ENCODE results near the gene SUCLG1. TPM values are rescaled to one million over a fixed set of nuclear protein-coding genes. Genes with fewer than 3 reads are reported as not detected.

Gene SUCLG1
- total RNA-seq, 1 experiment from 2014 or later: 59.8 TPM

- ATAC-seq: no peak
- TF ChIP-seq, protein P1, sequence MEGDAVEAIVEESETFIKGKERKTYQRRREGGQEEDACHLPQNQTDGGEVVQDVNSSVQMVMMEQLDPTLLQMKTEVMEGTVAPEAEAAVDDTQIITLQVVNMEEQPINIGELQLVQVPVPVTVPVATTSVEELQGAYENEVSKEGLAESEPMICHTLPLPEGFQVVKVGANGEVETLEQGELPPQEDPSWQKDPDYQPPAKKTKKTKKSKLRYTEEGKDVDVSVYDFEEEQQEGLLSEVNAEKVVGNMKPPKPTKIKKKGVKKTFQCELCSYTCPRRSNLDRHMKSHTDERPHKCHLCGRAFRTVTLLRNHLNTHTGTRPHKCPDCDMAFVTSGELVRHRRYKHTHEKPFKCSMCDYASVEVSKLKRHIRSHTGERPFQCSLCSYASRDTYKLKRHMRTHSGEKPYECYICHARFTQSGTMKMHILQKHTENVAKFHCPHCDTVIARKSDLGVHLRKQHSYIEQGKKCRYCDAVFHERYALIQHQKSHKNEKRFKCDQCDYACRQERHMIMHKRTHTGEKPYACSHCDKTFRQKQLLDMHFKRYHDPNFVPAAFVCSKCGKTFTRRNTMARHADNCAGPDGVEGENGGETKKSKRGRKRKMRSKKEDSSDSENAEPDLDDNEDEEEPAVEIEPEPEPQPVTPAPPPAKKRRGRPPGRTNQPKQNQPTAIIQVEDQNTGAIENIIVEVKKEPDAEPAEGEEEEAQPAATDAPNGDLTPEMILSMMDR (IDR thresholded peaks at IDR 0.05): no peak
- no peak for TF ChIP-seq POLR2AphosphoS5 (IDR thresholded peaks at IDR 0.05; ENCODE audit: low read depth, low read length)
- TF ChIP-seq TCF7L2 (IDR thresholded peaks at IDR 0.05; ENCODE audit: low read depth, low read length): no peak
- TF ChIP-seq, protein P2, sequence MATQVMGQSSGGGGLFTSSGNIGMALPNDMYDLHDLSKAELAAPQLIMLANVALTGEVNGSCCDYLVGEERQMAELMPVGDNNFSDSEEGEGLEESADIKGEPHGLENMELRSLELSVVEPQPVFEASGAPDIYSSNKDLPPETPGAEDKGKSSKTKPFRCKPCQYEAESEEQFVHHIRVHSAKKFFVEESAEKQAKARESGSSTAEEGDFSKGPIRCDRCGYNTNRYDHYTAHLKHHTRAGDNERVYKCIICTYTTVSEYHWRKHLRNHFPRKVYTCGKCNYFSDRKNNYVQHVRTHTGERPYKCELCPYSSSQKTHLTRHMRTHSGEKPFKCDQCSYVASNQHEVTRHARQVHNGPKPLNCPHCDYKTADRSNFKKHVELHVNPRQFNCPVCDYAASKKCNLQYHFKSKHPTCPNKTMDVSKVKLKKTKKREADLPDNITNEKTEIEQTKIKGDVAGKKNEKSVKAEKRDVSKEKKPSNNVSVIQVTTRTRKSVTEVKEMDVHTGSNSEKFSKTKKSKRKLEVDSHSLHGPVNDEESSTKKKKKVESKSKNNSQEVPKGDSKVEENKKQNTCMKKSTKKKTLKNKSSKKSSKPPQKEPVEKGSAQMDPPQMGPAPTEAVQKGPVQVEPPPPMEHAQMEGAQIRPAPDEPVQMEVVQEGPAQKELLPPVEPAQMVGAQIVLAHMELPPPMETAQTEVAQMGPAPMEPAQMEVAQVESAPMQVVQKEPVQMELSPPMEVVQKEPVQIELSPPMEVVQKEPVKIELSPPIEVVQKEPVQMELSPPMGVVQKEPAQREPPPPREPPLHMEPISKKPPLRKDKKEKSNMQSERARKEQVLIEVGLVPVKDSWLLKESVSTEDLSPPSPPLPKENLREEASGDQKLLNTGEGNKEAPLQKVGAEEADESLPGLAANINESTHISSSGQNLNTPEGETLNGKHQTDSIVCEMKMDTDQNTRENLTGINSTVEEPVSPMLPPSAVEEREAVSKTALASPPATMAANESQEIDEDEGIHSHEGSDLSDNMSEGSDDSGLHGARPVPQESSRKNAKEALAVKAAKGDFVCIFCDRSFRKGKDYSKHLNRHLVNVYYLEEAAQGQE (IDR thresholded peaks at IDR 0.05; ENCODE audit: insufficient read depth in 1 of 2, low read depth in 2 of 2, low read length in 1 of 2): no peak
- TF ChIP-seq SIN3A (IDR thresholded peaks at IDR 0.05; ENCODE audit: borderline replicate concordance, insufficient read depth, low read depth, low read length): no peak
These were observed 8.3 kb upstream of the SUCLG1 start for GRCh38 chr2:84467389-84467788.

GRCh38 chr2:84461310-84461709 lies 2.2 kb upstream of the SUCLG1 start:
- BruUV-seq (replicated peaks): no TSS peak
- in situ Hi-C loops (cut with HindIII; ENCODE audit: low pct_unique_long_range_greater_than_20kb, low sequenced_read_pairs): no loop called here
- no peaks in the 10 kb centered on the region; the same call in 1 of the 2 replicates for H3K36me3 ChIP-seq (ENCODE audit: control insufficient read depth, insufficient read depth, low read length)
- ATAC-seq (no peak), DNase-seq (ENCODE audit: low read depth, low spot score) (no peak)
- no peak overlapping the region for H3K27ac ChIP-seq (ENCODE audit: low read length)
- ChIA-PET POLR2A (no interaction called here), CTCF (no interaction called here)
- intact Hi-C loops (cut with micrococcal nuclease; ENCODE audit: unreplicated experiment): no loop called here
- no peak overlapping the region for H3K4me3 ChIP-seq (ENCODE audit: low read depth in 2 of 2, low read length in 2 of 2)
- no peaks in the 10 kb centered on the region for H3K9me3 ChIP-seq (ENCODE audit: control insufficient read depth, insufficient read depth, low read depth, low read length)
- peaks cover 10% of the 10 kb centered on the region; the same call in 1 of the 2 replicates for H3K4me1 ChIP-seq (ENCODE audit: control insufficient read depth, insufficient read depth, low read length)
- H3K27me3 ChIP-seq (ENCODE audit: control insufficient read depth, insufficient read depth, low read length): no peaks in the 10 kb centered on the region
- TF ChIP-seq POLR2AphosphoS5 (IDR thresholded peaks at IDR 0.05; ENCODE audit: low read depth, low read length): no peak
- TF ChIP-seq, protein P2 (IDR thresholded peaks at IDR 0.05; ENCODE audit: insufficient read depth in 1 of 2, low read depth in 2 of 2, low read length in 1 of 2): no peak
- TF ChIP-seq SIN3A (IDR thresholded peaks at IDR 0.05; ENCODE audit: borderline replicate concordance, insufficient read depth, low read depth, low read length): no peak
- TF ChIP-seq, protein P1 (IDR thresholded peaks at IDR 0.05): no peak
- TF ChIP-seq TCF7L2 (IDR thresholded peaks at IDR 0.05; ENCODE audit: low read depth, low read length): no peak

More at GRCh38 chr2:84467389-84467788, 8.3 kb upstream of the SUCLG1 start:
- Histone ChIP-seq H3K36me3 (ENCODE audit: control insufficient read depth, insufficient read depth, low read length) (no peaks in the 10 kb centered on the region), H3K27ac (ENCODE audit: low read length) (no peak overlapping the region), H3K9me3 (ENCODE audit: control insufficient read depth, insufficient read depth, low read depth, low read length) (no peaks in the 10 kb centered on the region; the same call in 1 of the 2 replicates), H3K4me3 (ENCODE audit: low read depth in 2 of 2, low read length in 2 of 2) (no peak overlapping the region), H3K4me1 (ENCODE audit: control insufficient read depth, insufficient read depth, low read length) (no peaks in the 10 kb centered on the region), H3K27me3 (ENCODE audit: control insufficient read depth, insufficient read depth, low read length) (no peaks in the 10 kb centered on the region)
- no TSS peak for BruUV-seq (replicated peaks)
- intact Hi-C loops (cut with micrococcal nuclease; ENCODE audit: unreplicated experiment): no loop called here
- DNase-seq (ENCODE audit: low read depth, low spot score): no peak
- CTCF ChIA-PET: interaction anchor here (0.6 kb wide), 1 partner anchor 17 kb away, joined by 3 read pairs; no protein-coding TSS in a partner anchor
- in situ Hi-C loops (cut with HindIII; ENCODE audit: low pct_unique_long_range_greater_than_20kb, low sequenced_read_pairs): no loop called here
- POLR2A ChIA-PET: no interaction called here
